Measurements from ENCODE around the gene CCDC89. TPM values are rescaled to one million over a fixed set of nuclear protein-coding genes. Genes with fewer than 3 reads are reported as not detected.
"Not testable (repeated sequence)": the region's sequence is repeated elsewhere in the genome, so short reads cannot be mapped to it uniquely, and the experiment has no call there.

The CCDC89 gene
- total RNA-seq, 1 donor: 4.2 TPM

DNA sequence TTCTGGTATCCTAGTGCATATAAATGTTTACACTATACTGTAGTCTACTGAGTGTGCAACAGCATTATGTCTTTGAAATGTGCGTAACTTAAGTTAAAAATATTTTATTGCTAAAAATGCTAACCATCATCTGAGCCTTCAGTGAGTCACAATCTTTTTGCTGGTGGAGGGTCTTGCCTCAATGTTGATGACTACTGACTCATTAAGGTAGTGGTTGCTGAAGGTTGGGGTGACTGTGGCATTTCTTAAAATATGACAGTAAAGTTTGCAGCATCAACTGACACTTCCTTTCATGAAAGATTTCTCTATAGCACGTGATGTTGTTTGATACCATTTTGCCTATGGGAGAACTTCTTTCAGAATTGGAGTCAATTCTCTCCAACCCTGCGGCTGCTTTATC, 12.6 kb downstream of the CCDC89 start:
- no peak overlapping the region for H3K4me3 ChIP-seq (ENCODE audit: low read depth, low read length)
- DNase-seq (ENCODE audit: low read depth): no peak
- TF ChIP-seq, protein P1, sequence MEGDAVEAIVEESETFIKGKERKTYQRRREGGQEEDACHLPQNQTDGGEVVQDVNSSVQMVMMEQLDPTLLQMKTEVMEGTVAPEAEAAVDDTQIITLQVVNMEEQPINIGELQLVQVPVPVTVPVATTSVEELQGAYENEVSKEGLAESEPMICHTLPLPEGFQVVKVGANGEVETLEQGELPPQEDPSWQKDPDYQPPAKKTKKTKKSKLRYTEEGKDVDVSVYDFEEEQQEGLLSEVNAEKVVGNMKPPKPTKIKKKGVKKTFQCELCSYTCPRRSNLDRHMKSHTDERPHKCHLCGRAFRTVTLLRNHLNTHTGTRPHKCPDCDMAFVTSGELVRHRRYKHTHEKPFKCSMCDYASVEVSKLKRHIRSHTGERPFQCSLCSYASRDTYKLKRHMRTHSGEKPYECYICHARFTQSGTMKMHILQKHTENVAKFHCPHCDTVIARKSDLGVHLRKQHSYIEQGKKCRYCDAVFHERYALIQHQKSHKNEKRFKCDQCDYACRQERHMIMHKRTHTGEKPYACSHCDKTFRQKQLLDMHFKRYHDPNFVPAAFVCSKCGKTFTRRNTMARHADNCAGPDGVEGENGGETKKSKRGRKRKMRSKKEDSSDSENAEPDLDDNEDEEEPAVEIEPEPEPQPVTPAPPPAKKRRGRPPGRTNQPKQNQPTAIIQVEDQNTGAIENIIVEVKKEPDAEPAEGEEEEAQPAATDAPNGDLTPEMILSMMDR (IDR thresholded peaks at IDR 0.05; ENCODE audit: insufficient read depth, low read length): no peak

DNA sequence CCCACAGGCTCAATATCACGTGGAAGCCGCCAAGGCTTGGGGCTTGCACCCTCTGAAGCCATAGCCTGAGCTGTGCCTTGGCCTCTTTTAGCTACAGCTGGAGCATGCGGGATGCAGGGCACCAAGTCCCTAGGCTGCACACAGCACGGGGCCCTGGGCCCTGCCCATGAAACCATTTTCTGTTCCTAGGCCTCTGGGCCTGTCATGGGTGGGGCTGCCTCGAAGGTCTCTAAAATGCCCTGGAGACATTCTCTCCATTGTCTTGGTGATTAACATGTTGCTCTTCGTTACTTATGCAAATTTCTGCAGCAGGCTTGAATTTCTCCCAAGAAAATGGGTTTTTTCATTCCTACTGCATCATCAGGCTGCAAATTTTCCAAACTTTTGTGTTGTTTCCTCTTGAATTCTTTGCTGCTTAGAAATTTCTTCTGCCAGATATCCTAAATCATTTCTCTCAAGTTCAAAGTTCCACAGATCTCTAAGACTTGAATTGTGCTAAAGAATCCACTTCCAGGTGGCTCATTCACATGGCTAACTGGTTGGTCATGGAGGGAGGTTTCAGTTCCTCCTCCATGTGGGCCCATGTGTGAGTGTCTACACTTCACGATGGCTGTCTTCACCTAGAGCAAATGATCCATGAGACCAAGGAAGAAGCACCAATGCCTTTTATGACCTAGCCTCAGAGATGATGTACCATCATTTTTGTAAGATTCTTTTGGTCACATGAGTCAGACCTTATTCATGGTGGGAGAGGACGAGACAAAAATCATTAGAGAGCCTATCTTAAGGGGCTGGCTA, 13.7 kb downstream of the CCDC89 start:
- no peak for DNase-seq (ENCODE audit: low read depth)
- no peak overlapping the region for H3K4me3 ChIP-seq (ENCODE audit: low read depth, low read length)
- TF ChIP-seq, protein P1 (IDR thresholded peaks at IDR 0.05; ENCODE audit: insufficient read depth, low read length): no peak

DNA sequence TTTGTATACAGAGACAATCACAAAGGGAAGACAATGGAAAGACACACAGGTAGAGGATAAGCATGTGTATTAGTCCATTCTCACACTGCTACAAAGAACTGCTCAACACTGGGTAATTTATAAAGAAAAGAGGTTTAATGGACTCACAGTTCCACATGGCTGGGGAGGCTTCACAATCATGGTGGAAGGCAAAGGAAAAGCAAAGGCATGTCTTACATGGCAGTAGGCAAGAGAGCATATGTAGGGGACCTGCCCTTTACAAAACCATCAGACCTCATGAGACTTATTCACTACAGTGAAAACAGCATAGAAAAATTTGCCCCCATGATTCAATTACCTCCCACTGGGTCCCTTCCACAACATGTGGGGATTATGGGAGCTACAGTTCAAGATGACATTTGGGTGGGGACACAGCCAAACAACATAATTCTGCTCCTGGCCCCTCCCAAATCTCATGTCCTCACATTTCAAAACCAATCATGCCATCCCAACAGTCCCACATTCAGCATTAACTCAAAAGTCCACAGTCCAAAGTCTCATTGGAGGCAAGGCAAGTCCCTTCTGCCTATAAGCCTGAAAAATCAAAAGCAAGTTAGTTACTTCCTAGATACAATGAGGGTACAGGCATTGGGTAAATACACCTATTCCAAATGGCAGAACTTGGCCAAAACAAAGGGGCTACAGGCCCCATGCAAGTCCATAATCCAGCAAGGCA, 14.9 kb downstream of the CCDC89 start:
- not testable (repeated sequence) for H3K4me3 ChIP-seq (ENCODE audit: low read depth, low read length); DNase-seq (ENCODE audit: low read depth)

DNA sequence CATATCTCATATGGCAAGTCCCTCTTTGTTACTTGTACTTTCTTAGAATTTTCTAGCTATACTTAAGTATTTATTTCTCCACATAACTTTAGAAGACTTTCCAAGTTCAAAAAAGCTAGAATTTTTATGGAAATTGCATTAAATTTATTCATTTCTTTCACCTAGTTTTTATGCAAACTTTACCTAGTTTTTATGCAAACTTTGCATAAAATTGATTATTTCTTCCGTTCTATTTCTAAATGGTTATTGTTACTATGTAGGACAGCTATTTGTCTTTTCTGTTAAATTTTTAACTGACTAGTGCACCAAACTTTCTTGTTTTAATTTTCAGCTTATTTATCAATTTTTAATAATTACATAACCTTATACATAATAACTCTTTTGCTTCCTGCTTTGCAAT, 17.8 kb downstream of the CCDC89 start:
- no peak for DNase-seq (ENCODE audit: low read depth)
- H3K4me3 ChIP-seq (ENCODE audit: low read depth, low read length): no peak overlapping the region
- TF ChIP-seq, protein P1 (IDR thresholded peaks at IDR 0.05; ENCODE audit: insufficient read depth, low read length): no peak

DNA sequence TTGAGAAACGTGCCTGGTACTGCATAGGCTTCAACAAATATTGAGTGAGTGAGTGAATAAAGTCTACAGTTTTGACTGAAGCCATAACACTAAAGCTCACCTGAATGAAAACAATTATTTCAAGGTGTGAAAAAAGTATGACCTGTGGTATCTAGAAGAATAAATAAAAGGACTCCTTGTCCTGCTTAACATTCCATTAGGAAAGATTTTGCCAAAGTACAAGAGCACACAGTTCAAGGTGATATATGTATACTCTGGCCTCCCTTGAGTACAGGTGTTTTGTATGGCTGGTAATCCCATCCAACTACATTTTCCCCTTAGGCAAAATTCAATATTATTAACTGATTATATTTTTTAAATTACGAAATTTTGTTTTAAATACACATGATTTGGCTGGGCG, 19.3 kb downstream of the CCDC89 start:
- no peak overlapping the region for H3K4me3 ChIP-seq (ENCODE audit: low read depth, low read length)
- DNase-seq (ENCODE audit: low read depth): no peak

DNA sequence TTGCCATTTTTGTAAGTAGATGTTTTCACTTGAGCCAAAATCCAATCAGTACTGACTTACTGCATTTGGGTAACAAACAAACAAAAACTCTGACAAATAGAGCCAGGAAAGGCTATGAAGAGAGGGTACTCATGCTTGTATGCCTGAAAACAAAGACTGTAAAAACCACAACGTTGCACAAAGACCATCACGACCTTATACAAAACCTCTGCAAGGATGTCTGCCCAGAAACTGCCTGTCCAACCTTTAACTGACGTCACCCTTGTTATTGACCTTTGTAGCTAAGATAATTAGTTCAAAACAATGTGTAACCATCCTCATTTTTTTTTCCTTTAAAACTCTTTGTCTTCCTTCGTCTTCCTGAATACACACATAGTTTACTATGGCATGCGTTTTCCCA, 20.3 kb downstream of the CCDC89 start:
- no peak for DNase-seq (ENCODE audit: low read depth)
- H3K4me3 ChIP-seq (ENCODE audit: low read depth, low read length): no peak overlapping the region
- TF ChIP-seq, protein P1 (IDR thresholded peaks at IDR 0.05; ENCODE audit: insufficient read depth, low read length): no peak

More for the DNA sequence above, 19.3 kb downstream of the CCDC89 start:
- TF ChIP-seq, protein P1 (IDR thresholded peaks at IDR 0.05; ENCODE audit: insufficient read depth, low read length): no peak

Measured in fibroblast of the aortic adventitia (primary cell).